ENCODE data around the gene TSPAN4. TPM values are rescaled to one million over a fixed set of nuclear protein-coding genes. Genes with fewer than 3 reads are reported as not detected.

The TSPAN4 gene
- total and polyA plus RNA-seq, 2 of the 13 experiments (the other 11 are each of a cell fraction or from before 2014, with no cell fraction given): 31.7 to 68.3 TPM

DNA sequence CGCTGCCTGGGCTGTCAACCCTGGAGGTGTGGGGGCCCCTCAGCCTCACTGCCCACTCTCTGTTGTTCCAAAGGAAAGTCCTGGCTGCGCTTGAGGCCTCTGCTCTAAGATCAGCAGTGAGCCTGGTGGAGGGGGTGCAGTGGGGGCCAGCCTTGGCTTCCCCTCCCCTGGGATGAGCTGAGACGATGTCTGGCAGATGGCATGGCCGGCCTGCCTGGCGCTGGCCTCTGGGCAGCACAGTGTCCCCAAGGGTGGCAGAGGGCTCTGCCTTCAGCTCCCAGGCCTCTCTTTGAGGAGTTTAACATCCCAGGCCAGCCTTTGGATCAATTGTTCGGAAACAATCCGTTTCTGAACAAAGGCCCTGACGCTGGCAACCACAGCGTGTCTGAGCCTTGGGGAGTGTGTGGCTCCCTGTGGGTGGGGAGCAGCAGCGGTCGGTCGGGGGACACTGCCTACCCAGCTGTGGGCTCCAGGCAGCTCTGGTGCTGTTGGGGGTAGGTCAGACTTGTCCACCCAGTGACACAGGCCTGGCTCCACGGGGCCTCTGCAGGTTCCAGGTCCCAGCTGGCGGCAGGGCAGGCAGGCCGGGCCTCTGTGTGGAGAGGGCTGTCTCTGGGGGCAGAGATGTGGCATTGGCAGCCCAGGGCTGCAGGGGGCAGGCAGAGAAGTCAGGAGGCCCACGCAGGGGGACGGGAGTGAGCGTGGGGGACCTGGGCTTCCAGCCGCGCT, 12.1 kb downstream of the TSPAN4 start (continued):
- TF ChIP-seq NONO (IDR thresholded peaks at IDR 0.05): no peak
- no peak for TF ChIP-seq NONO (CRISPR knock-in tag; conservative IDR thresholded peaks at IDR 0.05)
- TF ChIP-seq ZNF180 (CRISPR knock-in tag; IDR thresholded peaks at IDR 0.05; ENCODE audit: borderline replicate concordance, low read depth): no peak
- no peak for TF ChIP-seq ZNF652 (CRISPR knock-in tag; IDR thresholded peaks at IDR 0.05; ENCODE audit: borderline replicate concordance, low read depth)
- TF ChIP-seq GABPB1 (CRISPR knock-in tag; IDR thresholded peaks at IDR 0.05): no peak

DNA sequence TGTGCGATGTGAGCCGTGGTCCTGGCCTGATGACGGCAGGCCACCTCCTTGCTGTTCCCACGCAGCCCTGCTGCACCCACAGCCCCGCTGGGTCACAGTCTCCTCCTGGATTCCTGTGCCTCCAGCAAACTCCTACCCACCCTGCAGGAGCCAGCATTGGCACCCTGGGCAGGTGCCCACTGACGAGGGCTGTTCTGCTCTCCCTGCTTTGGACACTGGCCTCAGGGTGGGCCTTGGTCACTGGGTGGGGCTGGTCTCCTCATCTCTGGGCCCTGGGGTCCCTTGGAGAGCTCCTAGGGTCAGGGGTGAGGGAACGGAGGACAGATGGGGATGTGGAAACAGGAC, 12.7 kb downstream of the TSPAN4 start:
- no peaks in the 10 kb centered on the region for H3K4me1 ChIP-seq (ENCODE audit: insufficient read depth, low read length)
- H3K79me2 ChIP-seq (ENCODE audit: insufficient read depth, low read length): no peaks in the 10 kb centered on the region
- no peak for DNase-seq (ENCODE audit: low spot score)
- H4K20me1 ChIP-seq (ENCODE audit: insufficient read depth, low read length): no peaks in the 10 kb centered on the region; the same call in 1 of the 2 replicates
- in situ Hi-C loops (cut with HindIII; ENCODE audit: extremely low pct_ligation_motif_present, low pct_unique_long_range_greater_than_20kb) (no loop called here), intact Hi-C loops (cut with micrococcal nuclease; ENCODE audit: unreplicated experiment) (no loop called here)
- no peak overlapping the region for H3K27ac ChIP-seq (ENCODE audit: extremely low read length, insufficient read depth, low read length)
- no peak overlapping the region for H3K9ac ChIP-seq (ENCODE audit: insufficient read depth, low read depth, low read length)
- WGBS (ENCODE audit: low lambda C conversion rate): 98% methylated on average over 6 of the region's 7 CpGs
- ATAC-seq: no peak
- no peak overlapping the region for H2AFZ ChIP-seq (ENCODE audit: low read length)
- no TSS peak for BruUV-seq (replicated peaks)
- no peak for FAIRE-seq
- no peaks in the 10 kb centered on the region for H3K9me3 ChIP-seq (ENCODE audit: low read length)
- H3K27me3 ChIP-seq (ENCODE audit: control insufficient read depth in 1 of 2, insufficient read depth in 2 of 2, low read length in 2 of 2): no peaks in the 10 kb centered on the region
- H3K4me2 ChIP-seq (ENCODE audit: low read depth, low read length): no peak overlapping the region
- ChIA-PET POLR2A (interaction anchor here (1.7 kb wide), 1 partner anchor 29 kb away, joined by 4 read pairs; no protein-coding TSS in a partner anchor), CTCF (ENCODE audit: low intra/inter-chr PET ratio, low total read pairs) (no interaction called here)
- H3K4me3 ChIP-seq (replicated peaks in 1 of 3; ENCODE audit: insufficient read depth in 1 of 3, low read depth in 2 of 3, low read length in 3 of 3): no peak overlapping the region
- H3K36me3 ChIP-seq (replicated peaks in 1 of 2; ENCODE audit: control insufficient read depth in 1 of 2, insufficient read depth in 2 of 2, low read length in 2 of 2): no peaks in the 10 kb centered on the region; a peak in 1 of 5 replicates
- TF ChIP-seq ISL2 (CRISPR knock-in tag; IDR thresholded peaks at IDR 0.05): no peak
- TF ChIP-seq ZNF12 (CRISPR knock-in tag; IDR thresholded peaks at IDR 0.05): no peak
- TF ChIP-seq ZNF230 (CRISPR knock-in tag; IDR thresholded peaks at IDR 0.05): no peak
- no peak for TF ChIP-seq E2F2 (CRISPR knock-in tag; IDR thresholded peaks at IDR 0.05; ENCODE audit: borderline replicate concordance)
- no peak for TF ChIP-seq ZFX (CRISPR knock-in tag; IDR thresholded peaks at IDR 0.05; ENCODE audit: low read depth)
- TF ChIP-seq PITX1 (CRISPR knock-in tag; IDR thresholded peaks at IDR 0.05): no peak
- TF ChIP-seq RXRA (CRISPR knock-in tag; IDR thresholded peaks at IDR 0.05): no peak
- TF ChIP-seq ATF7-NPFF (CRISPR knock-in tag; IDR thresholded peaks at IDR 0.05; ENCODE audit: low read depth): no peak
- TF ChIP-seq ZNF205 (CRISPR knock-in tag; IDR thresholded peaks at IDR 0.05): no peak
- no peak for TF ChIP-seq ZNF740 (CRISPR knock-in tag; IDR thresholded peaks at IDR 0.05)
- no peak for TF ChIP-seq KDM5B (CRISPR knock-in tag; IDR thresholded peaks at IDR 0.05; ENCODE audit: borderline replicate concordance)
- TF ChIP-seq ZNF557 (CRISPR knock-in tag; IDR thresholded peaks at IDR 0.05): no peak
